AG10803 (cell line): ENCODE measurements around the gene FAM151A.

Experiments used
- DNase-seq: peaks from one replicate; pipeline ENCODE4 v3.0.0; 2010; ENCODE audit warnings: low read depth
- H3K4me3 ChIP-seq: 2 replicates; pipeline ENCODE4 v1.5.1; 2011; ENCODE audit warnings: mild to moderate bottlenecking, low read length, control low read depth
- TF ChIP-seq, protein P1 (sequence below): conservative IDR thresholded peaks from 2 replicates; pipeline ENCODE4 v1.5.1; 2011; ENCODE audit warnings: mild to moderate bottlenecking, low read length, control low read depth, inconsistent platforms

Gene FAM151A

DNA sequence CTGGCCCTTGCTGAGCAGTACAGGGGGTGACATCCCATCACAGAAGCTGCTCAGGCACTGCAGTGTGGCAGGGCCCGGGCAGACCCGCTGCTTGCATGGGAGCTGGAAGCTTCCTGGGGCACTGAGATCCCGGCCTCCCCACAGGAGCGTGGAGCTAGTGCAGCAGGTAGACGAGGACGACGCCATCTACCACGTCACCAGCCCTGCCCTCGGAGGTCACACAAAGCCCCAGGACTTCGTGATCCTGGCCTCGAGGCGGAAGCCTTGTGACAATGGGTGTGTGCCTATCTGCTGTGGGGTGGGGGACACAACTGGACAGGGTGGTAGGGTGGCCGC is 16.4 kb downstream of the FAM151A start:
- DNase-seq, result no peak
- TF ChIP-seq, protein P1, sequence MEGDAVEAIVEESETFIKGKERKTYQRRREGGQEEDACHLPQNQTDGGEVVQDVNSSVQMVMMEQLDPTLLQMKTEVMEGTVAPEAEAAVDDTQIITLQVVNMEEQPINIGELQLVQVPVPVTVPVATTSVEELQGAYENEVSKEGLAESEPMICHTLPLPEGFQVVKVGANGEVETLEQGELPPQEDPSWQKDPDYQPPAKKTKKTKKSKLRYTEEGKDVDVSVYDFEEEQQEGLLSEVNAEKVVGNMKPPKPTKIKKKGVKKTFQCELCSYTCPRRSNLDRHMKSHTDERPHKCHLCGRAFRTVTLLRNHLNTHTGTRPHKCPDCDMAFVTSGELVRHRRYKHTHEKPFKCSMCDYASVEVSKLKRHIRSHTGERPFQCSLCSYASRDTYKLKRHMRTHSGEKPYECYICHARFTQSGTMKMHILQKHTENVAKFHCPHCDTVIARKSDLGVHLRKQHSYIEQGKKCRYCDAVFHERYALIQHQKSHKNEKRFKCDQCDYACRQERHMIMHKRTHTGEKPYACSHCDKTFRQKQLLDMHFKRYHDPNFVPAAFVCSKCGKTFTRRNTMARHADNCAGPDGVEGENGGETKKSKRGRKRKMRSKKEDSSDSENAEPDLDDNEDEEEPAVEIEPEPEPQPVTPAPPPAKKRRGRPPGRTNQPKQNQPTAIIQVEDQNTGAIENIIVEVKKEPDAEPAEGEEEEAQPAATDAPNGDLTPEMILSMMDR, result no peak
- no peak overlapping the region for H3K4me3 ChIP-seq

DNA sequence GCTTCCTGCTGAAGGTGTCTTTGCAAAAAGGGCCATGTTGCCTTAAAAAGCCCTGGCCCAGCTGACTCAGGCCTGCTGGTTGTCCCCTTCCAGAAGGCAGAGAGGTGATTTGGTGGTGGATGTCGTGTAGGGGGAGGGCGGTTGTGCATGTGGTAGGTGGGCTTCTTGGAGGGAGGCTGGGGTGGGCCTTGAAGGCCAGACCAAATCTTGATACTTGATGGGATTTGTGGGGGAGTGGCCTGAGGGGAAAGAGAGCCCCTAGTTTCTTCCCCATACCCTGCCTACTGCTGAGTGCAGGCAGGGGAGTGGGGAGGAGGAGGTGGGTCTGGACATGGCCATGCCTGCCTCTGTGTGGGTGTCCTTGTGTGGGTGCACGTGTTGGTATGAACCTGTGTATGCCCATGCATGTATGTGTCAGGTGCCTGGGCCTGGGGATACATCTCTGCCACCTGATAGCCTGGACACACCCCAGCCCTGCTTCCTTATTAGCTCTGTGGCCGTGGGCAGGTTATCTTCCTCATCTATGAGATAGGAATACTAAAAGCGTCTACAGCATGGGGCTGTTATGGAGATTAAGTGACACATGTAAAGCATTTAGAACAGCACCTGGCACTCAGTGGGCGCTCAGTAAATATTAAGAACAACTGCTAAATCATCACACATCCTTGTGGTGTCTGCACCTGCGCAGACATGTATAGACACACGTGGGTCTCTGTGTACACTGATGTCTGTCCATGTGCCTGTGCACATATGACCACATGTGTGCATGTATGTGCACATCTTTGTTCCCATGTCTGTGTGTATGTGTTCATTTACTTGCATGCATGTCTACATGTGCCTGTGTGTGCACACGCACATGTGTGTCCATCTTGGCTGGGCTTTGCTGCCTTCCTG is 17.0 kb downstream of the FAM151A start:
- DNase-seq, result no peak
- TF ChIP-seq, protein P1, result no peak
- H3K4me3 ChIP-seq, result no peak overlapping the region

DNA sequence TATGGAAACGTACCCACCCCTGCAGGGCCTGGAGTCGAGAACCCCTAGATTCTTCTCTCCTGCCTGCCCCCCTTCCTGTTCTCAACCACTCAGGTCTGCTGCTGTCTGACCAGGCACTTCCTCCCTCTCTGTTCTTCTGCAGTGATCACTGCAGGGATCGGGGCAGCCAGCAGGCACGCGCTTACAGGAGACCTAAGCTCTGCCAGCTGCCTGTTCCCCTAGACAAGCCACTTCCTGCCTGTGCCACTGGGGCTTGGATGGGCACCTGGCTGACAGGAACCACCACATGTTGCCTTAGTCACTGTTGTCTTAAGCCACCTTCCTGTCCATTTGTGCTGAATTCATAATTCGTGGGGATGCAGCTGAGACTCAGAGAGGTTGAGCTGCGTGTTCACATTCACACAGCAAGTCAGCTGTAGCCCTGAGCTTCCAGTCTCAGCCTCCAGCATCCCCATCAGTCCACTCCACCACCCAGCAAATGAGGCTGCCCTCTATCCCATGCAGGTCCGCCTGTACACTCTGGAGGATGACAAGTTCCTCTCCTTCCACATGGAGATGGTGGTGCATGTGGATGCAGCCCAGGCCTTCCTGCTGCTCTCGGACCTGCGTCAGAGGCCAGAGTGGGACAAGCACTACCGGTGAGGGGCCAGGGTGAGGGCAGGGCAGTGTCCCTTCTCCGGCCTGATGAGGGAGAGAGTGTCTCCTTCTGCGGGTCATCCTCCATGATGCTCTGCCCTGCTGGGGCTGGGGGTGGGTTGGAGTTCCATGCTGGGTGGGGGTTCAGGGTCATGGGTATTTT is 18.6 kb downstream of the FAM151A start:
- H3K4me3 ChIP-seq, result no peak overlapping the region
- TF ChIP-seq, protein P1, result no peak
- DNase-seq, result no peak

DNA sequence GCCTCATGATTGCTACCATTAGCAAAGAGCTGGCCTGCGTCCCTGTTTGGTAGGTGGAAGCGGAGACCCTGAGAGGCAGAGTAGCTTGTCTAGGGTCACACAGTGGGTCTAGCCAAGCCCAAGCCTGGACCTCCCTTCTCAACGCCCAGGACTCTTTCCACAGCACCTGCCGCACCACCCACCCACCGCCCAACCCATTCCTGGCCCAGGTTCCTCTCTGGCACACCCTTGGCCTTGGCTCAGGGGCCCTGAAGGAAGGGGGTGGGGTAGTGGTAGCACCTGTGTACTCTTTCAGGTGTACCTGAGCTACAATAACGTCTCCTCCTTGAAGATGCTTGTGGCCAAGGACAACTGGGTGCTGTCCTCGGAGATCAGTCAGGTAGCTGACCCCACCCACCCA is 19.3 kb downstream of the FAM151A start:
- TF ChIP-seq, protein P1, result no peak

DNA sequence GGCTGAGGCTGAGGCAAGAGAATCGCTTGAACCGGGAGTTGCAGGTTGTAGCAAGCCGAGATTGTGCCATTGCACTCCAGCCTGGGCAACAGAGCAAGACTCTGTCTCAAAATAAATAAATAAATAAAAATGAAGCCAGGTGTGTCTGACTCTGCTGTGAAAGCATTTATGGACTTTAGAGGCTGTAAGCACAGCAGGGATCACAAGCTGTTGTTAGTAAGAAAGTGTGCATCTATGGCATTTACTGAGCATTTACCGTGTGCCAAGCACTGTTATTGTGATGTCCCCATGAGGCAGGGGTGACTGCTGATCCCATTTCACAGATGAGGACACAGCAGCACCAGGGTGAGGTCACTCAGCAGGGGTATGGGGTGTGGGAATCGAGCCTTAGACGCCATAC is 20.1 kb downstream of the FAM151A start:
- no peak overlapping the region for H3K4me3 ChIP-seq
- no peak for DNase-seq
- TF ChIP-seq, protein P1, result no peak

More for the DNA sequence above, 19.3 kb downstream of the FAM151A start:
- no peak overlapping the region for H3K4me3 ChIP-seq
- no peak for DNase-seq

DNA sequence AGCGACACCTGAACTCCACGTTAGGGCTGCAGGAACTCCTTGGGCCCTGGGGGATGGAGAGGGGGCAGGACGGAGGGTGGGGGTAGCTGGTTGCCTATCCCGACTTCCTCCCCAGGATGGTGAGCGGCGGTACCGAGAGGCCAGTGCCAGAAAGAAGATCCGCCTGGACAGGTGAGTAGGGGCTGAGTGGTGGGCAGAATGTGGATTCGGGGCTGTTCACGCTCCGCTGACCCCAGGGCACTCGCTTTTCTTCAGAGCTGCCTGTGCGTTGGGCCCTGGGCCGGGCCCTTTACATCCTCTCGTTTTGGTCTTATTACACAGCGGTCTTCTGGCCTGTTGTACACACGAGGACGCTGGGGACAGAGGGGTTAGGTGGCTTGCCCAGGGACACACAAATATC is 20.8 kb downstream of the FAM151A start:
- TF ChIP-seq, protein P1, result no peak
- no peak overlapping the region for H3K4me3 ChIP-seq
- no peak for DNase-seq
